Neural progenitor cell (in vitro differentiated cells): ENCODE data around the gene VWF.

Experiments used
- EZH2 ChIP-seq: fragments of 200-600 bp; sonication (generic); IDR thresholded peaks from 2 replicates; pipeline ENCODE4 v1.6.1; 2017; ENCODE audit warnings: antibody characterized with exemption, mild to moderate bottlenecking, moderate library complexity
- EZH2phosphoT487 ChIP-seq: fragments of 200-600 bp; sonication (generic); IDR thresholded peaks from 2 replicates; pipeline ENCODE4 v1.6.1; 2017; ENCODE audit warnings: antibody characterized with exemption
- TF ChIP-seq, protein P1 (sequence below): fragments of 200-600 bp; sonication (generic); IDR thresholded peaks from 2 replicates; pipeline ENCODE4 v1.5.1; 2017; ENCODE audit warnings: antibody characterized with exemption, mild to moderate bottlenecking

DNA sequence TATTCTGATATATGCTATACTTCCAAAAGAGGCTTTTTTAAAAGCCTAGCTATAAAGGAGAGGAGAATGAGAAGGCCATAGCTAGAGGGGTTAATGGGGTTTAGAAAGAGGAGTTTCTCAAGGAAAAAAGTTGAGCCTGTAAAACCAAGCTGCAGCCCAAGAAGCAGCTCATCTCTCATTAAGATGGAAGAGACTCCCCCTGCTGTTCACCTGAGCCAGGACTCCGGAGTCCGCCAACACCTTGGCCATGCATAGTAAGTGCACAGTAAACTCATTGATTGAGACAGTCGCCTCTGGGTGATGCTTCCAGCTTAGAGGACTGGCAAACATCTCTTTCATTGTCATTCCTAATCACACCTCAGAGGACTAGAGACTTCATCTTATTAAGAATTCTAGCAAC is 225.6 kb downstream of the VWF start:
- TF ChIP-seq, protein P1, sequence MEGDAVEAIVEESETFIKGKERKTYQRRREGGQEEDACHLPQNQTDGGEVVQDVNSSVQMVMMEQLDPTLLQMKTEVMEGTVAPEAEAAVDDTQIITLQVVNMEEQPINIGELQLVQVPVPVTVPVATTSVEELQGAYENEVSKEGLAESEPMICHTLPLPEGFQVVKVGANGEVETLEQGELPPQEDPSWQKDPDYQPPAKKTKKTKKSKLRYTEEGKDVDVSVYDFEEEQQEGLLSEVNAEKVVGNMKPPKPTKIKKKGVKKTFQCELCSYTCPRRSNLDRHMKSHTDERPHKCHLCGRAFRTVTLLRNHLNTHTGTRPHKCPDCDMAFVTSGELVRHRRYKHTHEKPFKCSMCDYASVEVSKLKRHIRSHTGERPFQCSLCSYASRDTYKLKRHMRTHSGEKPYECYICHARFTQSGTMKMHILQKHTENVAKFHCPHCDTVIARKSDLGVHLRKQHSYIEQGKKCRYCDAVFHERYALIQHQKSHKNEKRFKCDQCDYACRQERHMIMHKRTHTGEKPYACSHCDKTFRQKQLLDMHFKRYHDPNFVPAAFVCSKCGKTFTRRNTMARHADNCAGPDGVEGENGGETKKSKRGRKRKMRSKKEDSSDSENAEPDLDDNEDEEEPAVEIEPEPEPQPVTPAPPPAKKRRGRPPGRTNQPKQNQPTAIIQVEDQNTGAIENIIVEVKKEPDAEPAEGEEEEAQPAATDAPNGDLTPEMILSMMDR, result peak; percentile 30
- TF ChIP-seq EZH2phosphoT487 (no peak), EZH2 (no peak)
